Heart right ventricle (tissue), 16 donors: ENCODE measurements around the gene DOCK2. TPM values are rescaled to one million over a fixed set of nuclear protein-coding genes. Genes with fewer than 3 reads are reported as not detected.
A peak's percentile ranks its signal among the peaks of the same experiment; 100 is the strongest.
"Not testable (repeated sequence)": the region's sequence is repeated elsewhere in the genome, so short reads cannot be mapped to it uniquely, and the experiment has no call there.

ENCODE experiments used
- ATAC-seq, 8 donors: fragments of 200-7000 bp; cut with Tn5 transposase; one replicate each; pipeline ENCODE4 v1.9.1; 2020; ENCODE audit warnings: mild to moderate bottlenecking in 8 of 8, moderate library complexity in 8 of 8, moderate number of reproducible peaks in 1 of 8
- DNase-seq, 2 donors: peaks; one replicate each; pipeline ENCODE4 v3.0.0-alpha.2; 2020
- H3K27ac ChIP-seq, 10 donors: fragments of 200-600 bp; sonication (generic) in 2 of 10; one replicate each; pipeline versions ENCODE4 v1.5.0 to v1.8.0; 2020 to 2022; ENCODE audit warnings: mild to moderate bottlenecking in 3 of 10
- H3K27me3 ChIP-seq, 7 donors: fragments of 200-600 bp; one replicate each; pipeline ENCODE4 v1.8.0; 2021 to 2022; ENCODE audit warnings: mild to moderate bottlenecking in 2 of 7
- H3K36me3 ChIP-seq, 9 donors: fragments of 200-600 bp; sonication (generic) in 1 of 9; one replicate each; pipeline versions ENCODE4 v1.5.0 to v1.8.0; 2020 to 2022; ENCODE audit warnings: mild to moderate bottlenecking in 2 of 9
- H3K4me1 ChIP-seq, 9 donors: fragments of 200-600 bp; sonication (generic) in 1 of 9; one replicate each; pipeline versions ENCODE4 v1.5.0 to v1.8.0; 2020 to 2022; ENCODE audit warnings: mild to moderate bottlenecking in 4 of 9
- H3K4me3 ChIP-seq, 10 donors: fragments of 200-600 bp; sonication (generic) in 2 of 10; one replicate each; pipeline versions ENCODE4 v1.5.0 to v1.8.0; 2020 to 2022; ENCODE audit warnings: mild to moderate bottlenecking in 7 of 10, moderate library complexity in 2 of 10
- H3K9me3 ChIP-seq, 11 donors: fragments of 200-600 bp in 10 of 11; sonication (generic) in 2 of 11; one replicate each; pipeline versions ENCODE4 v1.5.0 to v1.8.0; 2013 to 2022; ENCODE audit warnings: mild to moderate bottlenecking in 2 of 11, control low read depth in 1 of 11, moderate library complexity in 1 of 11
- CTCF ChIP-seq, 9 donors: fragments of 200-600 bp; sonication (generic) in 2 of 9; IDR thresholded peaks; one replicate each; pipeline versions ENCODE4 v1.5.0 to v1.8.0; 2021 to 2022; ENCODE audit warnings: antibody characterized with exemption in 9 of 9, mild to moderate bottlenecking in 5 of 9, moderate library complexity in 1 of 9
- WGBS, 2 donors: extraction: QIAGEN DNeasy Blood & Tissue Kit; methylation state at CpG; one replicate each; pipeline ENCODE4 v1.1.7; 2013; ENCODE audit warnings: inconsistent platforms in 1 of 2; 5-methylcytosine and 5-hydroxymethylcytosine counted together
- intact Hi-C, 10 donors: fragments of 100-400 bp; cut with DNase I; formaldehyde crosslinking; loops; one replicate each; pipeline versions ENCODE4 v1.11.1 to v1.14.2; 2022
- polyA plus RNA-seq, 2 donors: library from polyadenylated mRNA; stranded (reverse); fragments of 200-250 nt; gene quantifications; one replicate each; pipeline ENCODE4 v1.2.3, GENCODE V29; 2013
- total RNA-seq, 10 donors: library from RNA; stranded (reverse); fragmentation: NEBNext Ultra II Directional in 3 of 10; extraction: Animal tissue kit (Norgen Biotek cat#: 25700) in 3 of 10; gene quantifications; one replicate each; pipeline versions ENCODE4 v1.2.1 to v1.2.4, GENCODE V29; 2021 to 2023
- donor health status: Arrhythmogenic right ventricular cardiomyopathy.
- donor health status: ischemic (EF 13 %, LVEDD 7.1; RV severe dilation, severe dysfunction).
- donor health status: healthy with polysubstance abuse.
- donor health status: DM: no; HTN: yes; CAD: no.
- donor health status: DM: no; HTN: no; CAD: no.
- donor health status: ischemic (EF 25% LVEDD 6.9; RV normal size, moderate dysfunction).
- donor health status: ischemic (EF 25% LVEDD 5.7; RV mildly dilated, moderate dysfunction).
- donor health status: healthy.
- donor health status: DM: yes; HTN: yes; CAD: no.
- donor health status: Ischemic cardiomyopathy.
- donor health status: ischemic (EF 35%, LVEDD 5.7; RV mildly dilated, moderate dysfunction).
- donor health status: nonischemic (EF 11% LVEDD 7.7; RV severe dilation, severe dysfunction).
- donor health status: DM: yes; HTN: yes; CAD: no.
- donor health status: PGD.
- donor health status: ischemic (EF 29% LVEDD 5.4; RV normal size, mild dysfunction).
- donor health status: nonischemic (EF 23%, LVEDD 6.1; RV moderate dilation, normal function).

DOCK2 gene
- total and polyA plus RNA-seq, 12 donors = 1.2 to 24.6 (median 4.2) TPM

GRCh38 chr5:170092455-170093101 is 455.5 kb downstream of the DOCK2 start:
- H3K27ac ChIP-seq = no peak overlapping the region
- no peaks in the 10 kb centered on the region for H3K36me3 ChIP-seq
- DNase-seq (no peak), ATAC-seq (no peak)
- TF ChIP-seq CTCF (IDR thresholded peaks at IDR 0.05) = no peak
- no peaks in the 10 kb centered on the region for H3K9me3 ChIP-seq
- intact Hi-C loops = loop anchor here in 1 of 10 donors (10.0 kb wide), 1 partner anchor 312 kb away; no protein-coding TSS in a partner anchor
- H3K27me3 ChIP-seq = peaks cover 0 to 10% (median 0%) of the 10 kb centered on the region in 7 donors
- H3K4me1 ChIP-seq = peaks cover 0 to 23% (median 0%) of the 10 kb centered on the region in 9 donors
- 57% methylated on average over 5 of the region's 5 CpGs for WGBS, 2 donors
- no peak overlapping the region for H3K4me3 ChIP-seq

DNA sequence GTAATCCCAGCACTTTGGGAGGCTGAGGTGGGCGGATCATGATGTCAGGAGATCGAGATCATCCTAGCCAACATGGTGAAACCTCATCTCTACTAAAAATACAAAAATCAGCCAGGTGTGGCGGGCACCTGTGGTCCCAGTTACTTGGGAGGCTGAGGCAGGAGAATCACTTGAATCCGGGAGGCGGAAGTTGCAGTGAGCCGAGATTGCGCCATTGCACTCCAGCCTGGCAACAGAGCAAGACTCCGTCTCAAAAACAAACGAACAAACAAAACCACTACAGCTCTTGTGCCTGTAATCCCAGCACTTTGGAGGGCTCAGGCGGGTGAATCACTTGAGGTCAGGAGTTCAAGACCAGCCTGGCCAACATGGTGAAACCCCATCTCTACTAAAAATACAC is 457.3 kb downstream of the DOCK2 start:
- ATAC-seq, H3K4me3 ChIP-seq, H3K27ac ChIP-seq, H3K27me3 ChIP-seq, H3K9me3 ChIP-seq, DNase-seq, H3K36me3 ChIP-seq: not testable (repeated sequence)
- intact Hi-C loops = loop anchor here in 1 of 10 donors (10.0 kb wide), 1 partner anchor 310 kb away; no protein-coding TSS in a partner anchor
- peaks cover 0 to 32% (median 0%) of the 10 kb centered on the region in 9 donors for H3K4me1 ChIP-seq
- WGBS, 2 donors = 92 to 94% methylated on average over 10 of the region's 10 CpGs

DNA sequence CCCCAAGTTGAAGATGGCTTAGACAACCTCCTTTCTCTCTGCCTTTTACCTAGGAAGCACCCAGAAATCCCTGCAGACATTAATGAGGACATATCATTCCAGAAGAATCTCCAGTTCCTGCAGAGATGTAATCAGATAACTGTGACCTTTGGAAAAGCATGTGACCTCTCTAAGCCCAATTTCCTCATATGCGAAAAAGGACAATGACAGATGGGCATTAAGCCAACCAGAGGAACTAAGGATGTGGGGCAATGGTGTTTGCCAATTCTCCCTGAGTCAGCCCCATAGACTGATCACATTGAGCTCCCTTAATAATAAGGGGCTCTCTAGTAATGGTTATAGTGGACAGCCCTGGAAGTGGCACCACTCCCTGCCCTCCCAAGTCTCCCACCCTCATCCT is 458.6 kb downstream of the DOCK2 start:
- intact Hi-C loops = loop anchor here in 1 of 10 donors (10.0 kb wide), 1 partner anchor 309 kb away; no protein-coding TSS in a partner anchor
- no peak for TF ChIP-seq CTCF (IDR thresholded peaks at IDR 0.05)
- H3K9me3 ChIP-seq = peaks cover 0 to 10% (median 0%) of the 10 kb centered on the region in 11 donors
- ATAC-seq (peak in 1 of 8 donors; percentile 43), DNase-seq (no peak)
- no peaks in the 10 kb centered on the region for H3K36me3 ChIP-seq
- H3K27me3 ChIP-seq = peaks cover 0 to 10% (median 0%) of the 10 kb centered on the region in 7 donors
- 47 to 72% methylated on average over 1 of the region's 1 CpG for WGBS, 2 donors
- no peak overlapping the region for H3K4me3 ChIP-seq
- H3K4me1 ChIP-seq = peaks cover 0 to 39% (median 0%) of the 10 kb centered on the region in 9 donors
- no peak overlapping the region for H3K27ac ChIP-seq

DNA sequence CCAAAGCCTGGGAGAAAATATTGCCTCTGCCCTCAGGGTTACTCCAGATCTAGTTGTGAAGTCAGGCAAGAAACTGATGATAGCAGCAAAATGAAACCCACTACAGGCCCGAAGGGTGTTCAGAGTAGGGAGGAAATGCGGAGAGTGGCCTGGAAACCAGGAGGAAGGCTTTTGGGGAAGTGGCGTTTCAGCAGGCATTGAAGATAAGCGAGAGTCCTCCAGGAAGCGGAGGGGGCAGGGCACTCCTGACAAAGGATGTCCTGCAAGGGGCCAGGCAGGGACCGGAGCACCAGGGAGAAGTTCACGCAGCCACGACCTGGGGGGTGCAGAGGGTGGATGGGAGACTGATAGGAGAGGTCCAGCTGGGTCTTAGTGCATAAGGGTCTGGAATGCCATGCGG is 460.9 kb downstream of the DOCK2 start:
- WGBS, 2 donors = 59 to 60% methylated on average over 9 of the region's 9 CpGs
- Histone ChIP-seq H3K36me3 (no peaks in the 10 kb centered on the region), H3K27me3 (peaks cover 0 to 9% (median 0%) of the 10 kb centered on the region in 7 donors), H3K4me1 (peaks cover 0 to 39% (median 0%) of the 10 kb centered on the region in 9 donors), H3K4me3 (no peak overlapping the region), H3K9me3 (peaks cover 0 to 10% (median 0%) of the 10 kb centered on the region in 11 donors), H3K27ac (no peak overlapping the region)
- DNase-seq (no peak), ATAC-seq (no peak)
- intact Hi-C loops = loop anchor here in 1 of 10 donors (10.0 kb wide), 1 partner anchor 307 kb away; no protein-coding TSS in a partner anchor
- TF ChIP-seq CTCF (IDR thresholded peaks at IDR 0.05) = no peak
